ENCODE results near the gene KLF5.

DNA sequence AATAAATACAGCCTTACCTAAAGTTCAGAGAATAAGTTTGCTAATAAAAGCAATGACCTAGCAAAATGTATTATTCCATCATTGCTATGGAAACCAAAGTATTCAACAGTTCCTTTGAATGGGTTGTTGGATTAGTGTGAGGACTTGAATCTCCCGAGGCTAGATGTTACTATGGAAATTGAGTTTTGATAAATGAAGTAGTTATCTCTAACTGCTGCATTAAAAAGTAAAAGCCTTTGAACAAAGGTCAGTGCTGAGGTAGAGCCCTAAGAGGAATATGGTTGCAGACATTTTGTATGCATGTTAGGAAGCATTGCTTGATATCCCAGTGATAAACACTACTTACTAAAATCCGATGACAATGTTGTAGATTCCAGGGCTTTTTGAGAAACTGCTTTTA, 6.2 kb downstream of the KLF5 start:
- no peak for TF ChIP-seq CTCF (conservative IDR thresholded peaks at IDR 0.05; ENCODE audit: low read length)
- no peak for TF ChIP-seq EZH2phosphoT487 (IDR thresholded peaks at IDR 0.05; ENCODE audit: borderline replicate concordance)

All from Loucy (cell line).